GM18951 (cell line): ENCODE measurements around the gene KCNB1.
"Not testable (repeated sequence)": the region's sequence is repeated elsewhere in the genome, so short reads cannot be mapped to it uniquely, and the experiment has no call there.

Experiments
- POLR2A ChIP-seq: IDR thresholded peaks from 4 replicates; pipeline ENCODE4 v1.6.1; 2011; ENCODE audit warnings: mild to moderate bottlenecking; ENCODE audit not compliant: insufficient read length, insufficient read depth; ENCODE audit errors: extremely low read depth
- in situ Hi-C: fragments of 300-500 bp; cut with MboI; formaldehyde crosslinking; loops from one replicate; pipeline ENCODE4 v1.12.0; 2022; ENCODE audit warnings: low sequenced_read_pairs, mixed read lengths, inconsistent platforms; ENCODE audit not compliant: unreplicated experiment

The KCNB1 gene

DNA sequence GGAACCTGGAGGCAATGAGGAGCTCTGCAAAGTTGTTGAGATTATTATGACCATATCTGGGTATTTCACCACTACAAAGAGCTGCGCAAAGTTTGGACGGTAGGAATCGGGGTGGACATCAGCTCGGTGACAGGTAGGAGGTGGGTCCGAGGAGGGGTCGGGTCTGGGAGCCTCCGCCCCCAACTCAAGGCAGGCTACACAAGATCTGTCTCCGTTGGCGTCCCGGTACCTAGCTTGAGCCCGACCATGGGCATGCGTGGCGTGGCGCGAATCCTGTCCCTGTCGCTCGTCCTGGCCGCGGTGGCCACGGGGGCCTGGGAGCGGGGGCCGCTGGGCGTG lies 164.4 kb downstream of the KCNB1 start:
- in situ Hi-C loops, result no loop called here

DNA sequence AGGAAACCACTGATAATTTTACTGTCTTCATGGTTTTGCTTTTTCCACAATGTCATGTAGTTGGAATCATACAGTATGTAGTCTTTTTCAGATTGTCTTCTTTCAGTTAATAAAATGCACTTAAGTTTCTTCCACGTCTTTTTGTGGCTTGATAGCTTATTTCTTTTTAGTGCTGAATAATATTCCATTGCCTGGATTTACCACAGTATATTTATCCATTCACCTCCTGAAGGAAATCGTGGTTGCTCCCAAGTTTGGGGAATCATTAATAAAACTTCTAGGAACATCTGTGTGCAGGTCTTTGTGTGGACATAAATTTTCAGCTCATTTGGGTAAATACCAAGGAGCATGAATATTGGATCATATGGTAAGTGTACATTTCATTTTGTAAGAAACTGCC lies 165.8 kb downstream of the KCNB1 start:
- TF ChIP-seq POLR2A, result no peak
- in situ Hi-C loops, result no loop called here

More for the DNA sequence above, 164.4 kb downstream of the KCNB1 start:
- TF ChIP-seq POLR2A, result no peak

DNA sequence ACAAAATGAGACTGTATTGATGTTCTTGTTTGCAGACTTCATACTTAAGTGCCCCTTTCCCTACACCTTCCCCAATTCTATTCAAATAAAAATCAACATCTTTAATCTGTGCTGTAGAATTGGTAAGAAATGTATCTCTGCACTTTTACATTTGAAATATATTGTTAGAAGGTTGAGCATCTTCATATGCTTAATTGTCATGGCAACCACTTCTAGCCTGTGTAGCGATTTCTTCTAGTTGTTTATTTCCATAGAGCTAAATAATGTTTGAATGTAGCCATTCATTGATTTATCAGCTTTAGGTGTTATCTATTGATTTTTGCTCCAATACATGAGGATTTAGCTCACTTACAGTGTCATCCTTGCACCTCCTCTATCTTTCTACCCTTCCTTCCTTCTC lies 166.9 kb downstream of the KCNB1 start:
- in situ Hi-C loops, result no loop called here
- no peak for TF ChIP-seq POLR2A

DNA sequence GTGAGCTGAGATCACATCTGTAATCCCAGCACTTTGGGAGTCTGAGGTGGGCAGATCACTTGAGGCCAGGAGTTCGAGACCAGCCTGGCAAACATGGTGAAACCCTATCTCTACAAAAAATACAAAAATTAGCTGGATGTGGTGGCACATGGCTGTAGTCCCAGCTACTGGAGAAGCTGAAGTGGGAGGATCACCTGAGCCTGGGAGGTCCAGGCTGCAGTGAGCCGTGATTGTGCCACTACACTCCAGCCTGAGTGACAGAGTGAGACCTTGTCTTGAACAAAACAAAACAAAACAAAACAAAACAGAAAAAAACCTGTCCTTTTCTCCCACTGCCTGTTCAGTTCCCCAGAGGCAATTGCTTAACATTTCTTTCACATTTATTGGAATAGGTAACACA lies 168.4 kb downstream of the KCNB1 start:
- in situ Hi-C loops, result not testable (repeated sequence)
